H1 (cell line): ENCODE data around the gene NOTCH2. TPM values are rescaled to one million over a fixed set of nuclear protein-coding genes. Genes with fewer than 3 reads are reported as not detected.

Experiments used
- GTF2F1 ChIP-seq: IDR thresholded peaks from 2 replicates; pipeline ENCODE4 v1.6.1; 2012; ENCODE audit warnings: low read depth, low read length, improper control_type of control experiment, borderline replicate concordance
- polyA plus RNA-seq, 7 experiments: library from polyadenylated mRNA; depleted of rRNA in 3 of 7; stranded (reverse) in 5 of 7; unstranded in 2 of 7; fragments of >200 nt in 5 of 7; fragments of 200-250 nt in 2 of 7; gene quantifications; 1 replicate in 5 of 7; 2 replicates in 1 of 7; 4 replicates in 1 of 7; pipeline versions ENCODE4 v1.2.1 to v1.2.3, GENCODE V29; 2011 to 2013; ENCODE audit warnings: missing spikeins in 2 of 7, mixed read lengths in 2 of 7
- total RNA-seq: library from RNA; stranded (reverse); fragmentation: NEBNext Ultra II Directional; extraction: Animal tissue kit (Norgen Biotek cat#: 25700); gene quantifications from 2 replicates; pipeline ENCODE4 v1.2.1, GENCODE V29; 2021

NOTCH2 gene
- total and polyA plus RNA-seq, 2 of the 8 experiments (the other 6 are each of a cell fraction or from before 2014, with no cell fraction given) = 17.7 to 63.0 TPM

GRCh38 chr1:119959268-119960220 is 109.9 kb downstream of the NOTCH2 start (continued):
- TF ChIP-seq GTF2F1 = no peak
